SK-N-SH (cell line): ENCODE data around the gene ASB7. TPM values are rescaled to one million over a fixed set of nuclear protein-coding genes. Genes with fewer than 3 reads are reported as not detected.

Experiments used
- CTCF ChIA-PET: fragments of 300-600, 350-600 bp; formaldehyde crosslinking; extraction: SDS; loops from one replicate; lab custom pipeline; 2021; lab: Yijun Ruan, JAX
- POLR2A ChIA-PET: fragments of 350-600 bp; sonication (Branson Sonifier 250); formaldehyde crosslinking; extraction: SDS; loops from one replicate; lab custom pipeline; 2020; ENCODE audit warnings: antibody characterized with exemption, inconsistent platforms; lab: Yijun Ruan, JAX
- DNase-seq: peaks from one replicate; pipeline ENCODE4 v3.0.0; 2012
- H2AFZ ChIP-seq: fragments of 200-600 bp; sonication (generic); 2 replicates; pipeline ENCODE4 v1.8.1; 2016; ENCODE audit warnings: antibody characterized with exemption, mild to moderate bottlenecking, low read depth
- H3F3A ChIP-seq: fragments of 200-600 bp; sonication (generic); replicated peaks from 2 replicates; pipeline ENCODE3; 2016; ENCODE audit warnings: antibody characterized with exemption, mild to moderate bottlenecking; ENCODE audit not compliant: insufficient read depth
- H3K27ac ChIP-seq, 2 experiments: fragments of 200-500 bp in 1 of 2; fragments of 200-600 bp in 1 of 2; sonication (Bioruptor generic) in 1 of 2; sonication (generic), shearing (Covaris generic) in 1 of 2; 2 replicates each; pipeline versions ENCODE4 v1.5.1 to v1.6.1; 2014 to 2016; ENCODE audit warnings: low read depth in 2 of 2, inconsistent platforms in 1 of 2, low read length in 1 of 2, mild to moderate bottlenecking in 1 of 2, mixed read lengths in 1 of 2
- H3K27me3 ChIP-seq: fragments of 200-600 bp; sonication (generic), shearing (Covaris generic); 2 replicates; pipeline ENCODE4 v1.6.1; 2016; ENCODE audit warnings: mixed run types; ENCODE audit not compliant: insufficient read depth
- H3K36me3 ChIP-seq, 2 experiments: fragments of 200-500 bp in 1 of 2; fragments of 200-600 bp in 1 of 2; sonication (Bioruptor generic) in 1 of 2; sonication (generic) in 1 of 2; replicated peaks in 1 of 2; 2 replicates each; pipeline versions ENCODE3 to v1.5.1; 2014 to 2016; ENCODE audit warnings: low read length in 1 of 2, mild to moderate bottlenecking in 1 of 2; ENCODE audit not compliant: insufficient read depth in 2 of 2, control insufficient read depth in 1 of 2
- H3K4me1 ChIP-seq, 2 experiments: fragments of 200-500 bp in 1 of 2; fragments of 200-600 bp in 1 of 2; sonication (Bioruptor generic) in 1 of 2; sonication (generic), shearing (Covaris generic) in 1 of 2; 2 replicates each; pipeline versions ENCODE4 v1.5.1 to v1.6.1; 2014 to 2016; ENCODE audit warnings: low read depth in 1 of 2, low read length in 1 of 2, mixed run types in 1 of 2; ENCODE audit not compliant: insufficient read depth in 2 of 2, control insufficient read depth in 1 of 2
- H3K4me2 ChIP-seq: fragments of 200-600 bp; sonication (generic), shearing (Covaris generic); 2 replicates; pipeline ENCODE4 v1.6.1; 2017; ENCODE audit warnings: mixed run types
- H3K4me3 ChIP-seq, 2 experiments: fragments of 200-500 bp in 1 of 2; fragments of 200-600 bp in 1 of 2; sonication (Bioruptor generic) in 1 of 2; sonication (generic), shearing (Covaris generic) in 1 of 2; 2 replicates each; pipeline versions ENCODE4 v1.5.1 to v1.8.1; 2014 to 2016; ENCODE audit warnings: low read depth in 2 of 2, inconsistent platforms in 1 of 2, low read length in 1 of 2, mild to moderate bottlenecking in 1 of 2, mixed read lengths in 1 of 2, moderate library complexity in 1 of 2
- H3K79me2 ChIP-seq: fragments of 200-600 bp; sonication (generic); 2 replicates; pipeline ENCODE4 v1.8.1; 2017; ENCODE audit warnings: mild to moderate bottlenecking; ENCODE audit not compliant: insufficient read depth
- H3K9ac ChIP-seq: fragments of 200-600 bp; sonication (generic); 2 replicates; pipeline ENCODE4 v1.6.1; 2017; ENCODE audit warnings: mixed run types
- H3K9me2 ChIP-seq: fragments of 200-600 bp; sonication (generic); 2 replicates; pipeline ENCODE4 v1.6.1; 2017; ENCODE audit warnings: mixed run types
- H3K9me3 ChIP-seq: fragments of 200-600 bp; sonication (generic); 2 replicates; pipeline ENCODE4 v1.6.1; 2017; ENCODE audit warnings: mixed run types, mild to moderate bottlenecking, moderate library complexity
- H4K20me1 ChIP-seq: fragments of 200-600 bp; sonication (generic); 2 replicates; pipeline ENCODE4 v1.6.1; 2017; ENCODE audit warnings: mild to moderate bottlenecking, mixed run types; ENCODE audit not compliant: insufficient read depth
- CTCF ChIP-seq: fragments of 200-600 bp; sonication (generic); IDR thresholded peaks from 2 replicates; pipeline ENCODE4 v1.6.1; 2017; ENCODE audit warnings: antibody characterized with exemption, mild to moderate bottlenecking, moderate library complexity
- ELF1 ChIP-seq: IDR thresholded peaks from 2 replicates; pipeline ENCODE4 v1.4.0; 2012
- EZH2phosphoT487 ChIP-seq: fragments of 200-600 bp; sonication (generic); IDR thresholded peaks from 2 replicates; pipeline ENCODE4 v1.6.1; 2017; ENCODE audit warnings: low read depth, mixed run types, mild to moderate bottlenecking, antibody characterized with exemption, moderate library complexity, borderline replicate concordance
- FOXM1 ChIP-seq: IDR thresholded peaks from 2 replicates; pipeline ENCODE4 v1.4.0; 2012; ENCODE audit warnings: low read depth, mild to moderate bottlenecking
- GABPA ChIP-seq: IDR thresholded peaks from 2 replicates; pipeline ENCODE4 v1.4.0; 2012; ENCODE audit warnings: low read depth, mild to moderate bottlenecking
- GATA2 ChIP-seq: sonication (generic); formaldehyde crosslinking; IDR thresholded peaks from 2 replicates; pipeline ENCODE4 v1.5.0; 2020; ENCODE audit warnings: mild to moderate bottlenecking, missing genetic modification reagents
- IRF3 ChIP-seq: fragments of 150-350 bp; IDR thresholded peaks from 2 replicates; pipeline ENCODE4 v1.6.1; 2016; ENCODE audit warnings: mild to moderate bottlenecking, low read depth, low read length
- MXI1 ChIP-seq: IDR thresholded peaks from 2 replicates; pipeline ENCODE4 v1.6.1; 2012; ENCODE audit warnings: mild to moderate bottlenecking, low read depth, low read length, improper control_type of control experiment
- NRF1 ChIP-seq: IDR thresholded peaks from 2 replicates; pipeline ENCODE4 v1.6.1; 2012; ENCODE audit warnings: low read depth, mild to moderate bottlenecking, low read length
- PBX3 ChIP-seq: IDR thresholded peaks from 2 replicates; pipeline ENCODE4; 2012
- RCOR1 ChIP-seq: fragments of 150-350 bp; IDR thresholded peaks from 2 replicates; pipeline ENCODE4 v1.6.1; 2017; ENCODE audit warnings: antibody characterized with exemption, low read length
- REST ChIP-seq: IDR thresholded peaks from 2 replicates; pipeline ENCODE4 v1.6.1; 2012; ENCODE audit warnings: mild to moderate bottlenecking, low read depth, low read length, moderate library complexity
- RFX5 ChIP-seq: IDR thresholded peaks from 2 replicates; pipeline ENCODE4 v1.6.1; 2012; ENCODE audit warnings: mild to moderate bottlenecking, improper control_type of control experiment, low read length
- USF1 ChIP-seq: IDR thresholded peaks from 2 replicates; pipeline ENCODE4 v1.4.0; 2012; ENCODE audit warnings: low read depth, borderline replicate concordance
- WGBS: methylation state at CpG from one replicate; pipeline ENCODE4 v1.1.6; 2017; ENCODE audit warnings: low lambda C conversion rate; 5-methylcytosine and 5-hydroxymethylcytosine counted together
- polyA plus RNA-seq, 3 experiments: library from polyadenylated mRNA; depleted of rRNA; stranded (reverse); fragments of >200 nt; gene quantifications; 2 replicates each; pipeline ENCODE4 v1.2.3, GENCODE V29; 2012

The ASB7 gene
- polyA plus RNA-seq, 1 of the 3 experiments (the other 2 are of a cell fraction) = 6.1 TPM

GRCh38 chr15:100665570-100665969 is 63.2 kb downstream of the ASB7 start:
- Histone ChIP-seq H3K27ac (no peak overlapping the region; a peak in 1 of 4 replicates), H3F3A (no peaks in the 10 kb centered on the region), H3K9me2 (no peaks in the 10 kb centered on the region), H3K27me3 (no peaks in the 10 kb centered on the region), H4K20me1 (no peaks in the 10 kb centered on the region), H3K79me2 (no peaks in the 10 kb centered on the region), H3K4me2 (no peak overlapping the region), H3K36me3 (no peaks in the 10 kb centered on the region), H2AFZ (no peak overlapping the region), H3K4me3 (no peak overlapping the region), H3K4me1 (peaks cover 0 to 29% of the 10 kb centered on the region in 2 experiments; a peak in 2 of 4 replicates), H3K9me3 (no peaks in the 10 kb centered on the region), H3K9ac (no peak overlapping the region)
- no peak for TF ChIP-seq IRF3
- no peak for TF ChIP-seq CTCF
- TF ChIP-seq MXI1 = no peak
- no peak for TF ChIP-seq USF1
- no peak for TF ChIP-seq RFX5
- no peak for TF ChIP-seq FOXM1
- no peak for TF ChIP-seq ELF1
- no peak for TF ChIP-seq NRF1
- no peak for TF ChIP-seq GATA2 (CRISPR knock-in tag)
- no peak for TF ChIP-seq RCOR1
- no peak for TF ChIP-seq EZH2phosphoT487
- no peak for TF ChIP-seq GABPA
- TF ChIP-seq PBX3 = no peak
- no peak for TF ChIP-seq REST
- ChIA-PET CTCF (interaction anchor here (0.9 to 2.9 kb wide), 3 partner anchors 12 to 343 kb away, joined by 3 to 11 read pairs (median 8); no protein-coding TSS in a partner anchor), POLR2A (no interaction called here)
- 72% methylated on average over 7 of the region's 7 CpGs for WGBS
- DNase-seq = no peak
